ENCODE data around the gene ADCYAP1R1.

DNA sequence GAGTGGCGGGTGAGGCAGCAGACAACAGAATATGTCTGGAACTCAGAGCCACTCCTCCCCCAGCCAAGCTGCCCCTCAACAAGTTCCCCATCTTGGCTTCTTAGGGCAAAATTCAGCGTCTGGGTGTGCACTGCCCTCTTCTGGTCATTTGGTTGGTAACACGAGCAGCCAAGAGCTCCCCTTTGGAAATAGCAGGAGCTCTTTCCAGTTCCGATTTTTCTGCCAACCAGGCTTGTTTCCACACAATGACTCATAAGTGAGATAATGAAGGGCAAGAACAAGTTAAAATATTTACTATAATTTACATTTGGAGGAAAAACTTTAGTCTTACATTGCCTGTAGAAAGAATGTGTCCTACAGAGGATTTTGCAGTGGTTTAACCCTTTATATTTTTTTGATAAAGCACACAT is 70.5 kb downstream of the ADCYAP1R1 start:
- TF ChIP-seq, protein P1, sequence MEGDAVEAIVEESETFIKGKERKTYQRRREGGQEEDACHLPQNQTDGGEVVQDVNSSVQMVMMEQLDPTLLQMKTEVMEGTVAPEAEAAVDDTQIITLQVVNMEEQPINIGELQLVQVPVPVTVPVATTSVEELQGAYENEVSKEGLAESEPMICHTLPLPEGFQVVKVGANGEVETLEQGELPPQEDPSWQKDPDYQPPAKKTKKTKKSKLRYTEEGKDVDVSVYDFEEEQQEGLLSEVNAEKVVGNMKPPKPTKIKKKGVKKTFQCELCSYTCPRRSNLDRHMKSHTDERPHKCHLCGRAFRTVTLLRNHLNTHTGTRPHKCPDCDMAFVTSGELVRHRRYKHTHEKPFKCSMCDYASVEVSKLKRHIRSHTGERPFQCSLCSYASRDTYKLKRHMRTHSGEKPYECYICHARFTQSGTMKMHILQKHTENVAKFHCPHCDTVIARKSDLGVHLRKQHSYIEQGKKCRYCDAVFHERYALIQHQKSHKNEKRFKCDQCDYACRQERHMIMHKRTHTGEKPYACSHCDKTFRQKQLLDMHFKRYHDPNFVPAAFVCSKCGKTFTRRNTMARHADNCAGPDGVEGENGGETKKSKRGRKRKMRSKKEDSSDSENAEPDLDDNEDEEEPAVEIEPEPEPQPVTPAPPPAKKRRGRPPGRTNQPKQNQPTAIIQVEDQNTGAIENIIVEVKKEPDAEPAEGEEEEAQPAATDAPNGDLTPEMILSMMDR (conservative IDR thresholded peaks at IDR 0.05; ENCODE audit: low read length): peak; percentile 88
- TF ChIP-seq EZH2phosphoT487 (IDR thresholded peaks at IDR 0.05; ENCODE audit: borderline replicate concordance): no peak
